ENCODE measurements around the gene TMEM41B. TPM values are rescaled to one million over a fixed set of nuclear protein-coding genes. Genes with fewer than 3 reads are reported as not detected.

TMEM41B gene
- total RNA-seq, 1 experiment from 2014 or later = 45.8 TPM

DNA sequence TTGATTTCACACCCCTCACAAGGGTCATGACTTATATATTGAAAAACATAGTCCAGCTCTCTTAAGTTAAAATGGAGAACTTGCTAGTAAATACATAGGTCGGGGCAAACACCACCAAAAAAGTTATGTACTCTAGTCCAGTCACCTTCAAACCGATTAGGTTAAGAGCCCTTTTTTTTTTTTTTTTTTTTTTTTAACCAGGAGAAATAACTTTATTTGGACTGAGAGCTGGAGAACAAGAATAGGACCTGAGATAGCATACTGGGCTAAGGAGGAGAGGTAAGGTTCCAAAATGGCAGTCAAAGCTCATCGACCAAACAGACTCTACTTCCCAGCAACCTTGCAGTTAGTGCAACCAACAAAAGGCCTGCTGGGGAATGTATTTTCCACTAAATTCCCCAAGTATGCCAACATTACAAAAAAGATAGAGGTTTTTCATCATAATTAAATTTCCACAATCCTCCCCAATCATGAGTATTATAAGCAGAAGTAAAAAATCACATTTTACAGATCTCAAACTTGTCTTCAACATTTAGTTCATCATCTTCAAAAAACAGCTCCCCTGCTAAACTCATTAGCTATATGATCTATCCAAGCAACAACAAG, 3.8 kb downstream of the TMEM41B start:
- DNase-seq (ENCODE audit: low read depth) = no peak

- no peak for DNase-seq (ENCODE audit: low read depth)
These were observed 10.2 kb downstream of the TMEM41B start for GRCh38 chr11:9304178-9304577.

GRCh38 chr11:9302448-9302847, 11.9 kb downstream of the TMEM41B start:
- DNase-seq (ENCODE audit: low read depth) = no peak

DNA sequence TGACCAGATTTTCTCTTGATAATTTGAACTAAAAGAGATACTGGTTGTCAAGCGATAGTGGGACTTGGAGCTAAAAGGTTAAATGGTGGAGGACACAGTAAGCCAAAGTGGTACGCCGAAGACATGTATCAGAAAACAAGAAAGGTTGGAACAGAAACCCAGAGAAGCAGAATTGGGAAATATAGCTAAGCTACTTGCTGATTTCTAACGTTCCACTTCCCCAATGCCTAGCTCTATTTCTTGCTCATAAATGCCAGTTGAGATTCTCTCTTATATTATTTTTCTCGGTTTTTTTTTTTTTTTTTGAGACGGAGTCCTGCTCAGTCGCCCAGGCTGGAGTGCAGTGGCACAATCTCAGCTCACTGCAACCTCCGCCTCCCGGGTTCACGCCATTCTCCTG, 12.7 kb downstream of the TMEM41B start:
- no peak for DNase-seq (ENCODE audit: low read depth)

DNA sequence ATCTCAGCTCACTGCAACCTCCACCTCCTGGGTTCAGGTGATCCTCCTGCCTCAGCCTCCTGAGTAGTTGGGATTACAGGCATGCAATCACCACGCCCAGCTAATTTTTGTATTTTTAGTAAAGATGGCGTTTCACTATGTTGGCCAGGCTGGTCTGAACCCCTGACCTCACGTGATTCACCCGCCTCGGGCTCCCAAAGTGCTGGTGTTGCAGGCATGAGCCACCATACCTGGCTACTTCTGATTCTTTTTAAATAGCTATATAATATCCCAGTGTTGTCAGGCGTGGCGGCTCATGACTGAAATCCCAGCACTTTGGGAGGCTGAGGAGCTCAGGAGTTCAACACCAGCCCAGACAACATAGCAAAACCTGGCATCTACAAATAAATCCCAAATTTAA, 20.7 kb downstream of the TMEM41B start:
- DNase-seq (ENCODE audit: low read depth) = no peak

DNA sequence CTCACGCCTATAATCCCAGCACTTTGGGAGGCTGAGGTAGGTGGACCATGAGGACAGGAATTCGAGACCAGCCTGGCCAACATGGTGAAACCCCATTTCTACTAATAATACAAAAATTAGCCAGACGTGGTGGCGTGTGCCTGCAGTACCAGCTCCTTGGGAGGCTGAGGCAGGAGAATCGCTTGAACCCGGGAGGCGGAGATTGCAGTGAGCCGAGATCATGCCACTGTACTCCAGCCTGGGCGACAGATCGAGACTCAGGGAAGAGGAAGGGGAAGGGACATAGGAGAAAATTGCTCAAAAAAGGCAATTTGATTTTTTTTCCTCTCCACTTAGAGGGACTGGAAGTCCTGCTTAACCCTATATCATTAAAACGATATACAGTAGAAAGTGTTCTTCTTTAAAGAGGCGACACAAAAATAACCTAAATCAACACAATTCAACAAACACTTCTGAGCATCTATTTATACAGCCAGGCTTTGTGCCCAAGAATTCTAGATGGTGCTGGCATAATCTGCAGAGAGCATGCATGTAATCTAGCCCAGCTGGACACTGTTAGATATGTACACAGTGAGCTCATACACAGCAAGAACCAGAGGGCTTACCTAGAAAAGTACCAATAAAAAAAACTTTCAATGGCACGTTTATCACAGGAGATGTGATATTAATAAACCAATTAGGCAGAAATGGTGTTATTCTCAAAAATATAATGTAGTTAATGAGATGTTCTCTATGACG, 28.4 kb downstream of the TMEM41B start:
- no peak for DNase-seq (ENCODE audit: low read depth)

- DNase-seq (ENCODE audit: low read depth) = peak; percentile 31
These were observed 33.6 kb downstream of the TMEM41B start for GRCh38 chr11:9280655-9281301.

- no peak for DNase-seq (ENCODE audit: low read depth)
These were observed 37.2 kb downstream of the TMEM41B start for GRCh38 chr11:9277176-9277575.

GRCh38 chr11:9276571-9276970, 37.8 kb downstream of the TMEM41B start:
- DNase-seq (ENCODE audit: low read depth) = peak; percentile 32

DNA sequence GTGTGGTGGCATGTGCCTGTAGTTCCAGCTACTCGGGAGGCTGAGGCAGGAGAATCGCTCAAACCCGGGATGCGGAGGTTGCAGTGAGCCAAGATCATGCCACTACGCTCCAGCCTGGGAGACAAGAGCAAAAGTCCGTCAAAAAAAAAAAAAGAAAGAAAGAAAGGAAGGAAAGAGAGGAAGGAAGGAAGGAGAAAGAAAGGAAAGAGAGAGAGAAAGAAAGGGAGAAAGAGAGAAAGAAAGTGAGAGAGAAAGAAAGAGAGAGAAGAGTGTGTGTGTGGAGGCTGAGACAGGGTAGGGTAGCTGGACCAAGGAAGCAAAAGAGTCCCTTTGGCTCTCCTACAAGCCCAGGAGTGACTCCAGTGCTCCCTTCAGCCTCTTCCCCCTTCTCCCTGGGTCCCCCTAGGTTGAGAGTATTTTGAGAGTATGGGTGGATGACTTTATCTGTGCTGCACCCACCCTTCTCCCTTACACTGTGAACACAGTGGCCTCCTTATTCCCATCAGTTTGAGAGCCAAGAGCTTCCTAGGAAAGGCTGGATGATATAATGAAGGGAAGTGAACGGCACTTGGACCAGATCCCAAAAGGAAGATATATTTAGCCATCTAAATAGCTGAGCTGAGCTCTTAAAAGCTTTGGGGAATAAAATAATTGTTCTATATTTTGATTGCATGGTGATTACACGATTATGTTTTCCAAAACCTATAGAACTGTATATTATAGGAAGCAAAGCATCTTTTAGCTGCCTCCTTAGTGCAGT, 39.7 kb downstream of the TMEM41B start:
- no peak for DNase-seq (ENCODE audit: low read depth)

GRCh38 chr11:9273376-9274336, 40.7 kb downstream of the TMEM41B start:
- DNase-seq (ENCODE audit: low read depth) = no peak

- DNase-seq (ENCODE audit: low read depth) = no peak
These were observed 44.8 kb downstream of the TMEM41B start for GRCh38 chr11:9269492-9270013.

DNA sequence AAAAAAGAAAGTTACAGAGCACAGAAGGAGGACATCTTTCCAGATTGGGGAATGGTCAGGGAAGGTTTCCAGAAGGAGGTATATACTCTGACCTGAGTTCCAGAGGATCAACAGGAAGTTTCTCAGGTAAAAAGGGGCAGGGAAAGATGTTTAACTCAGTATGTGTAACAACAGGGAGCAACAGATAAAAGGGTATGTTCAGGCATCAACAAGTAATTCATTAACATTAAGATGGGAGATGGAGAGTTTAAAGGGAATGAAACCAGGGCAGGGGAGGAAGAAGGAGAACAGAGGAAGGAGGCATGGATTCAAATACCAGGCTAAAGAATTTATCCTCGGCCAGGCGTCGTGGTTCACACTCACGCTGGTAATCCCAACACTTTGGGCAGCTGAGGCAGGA, 46.7 kb downstream of the TMEM41B start:
- DNase-seq (ENCODE audit: low read depth) = no peak

GRCh38 chr11:9266926-9267325, 47.5 kb downstream of the TMEM41B start:
- DNase-seq (ENCODE audit: low read depth) = no peak

GRCh38 chr11:9266132-9266736, 48.2 kb downstream of the TMEM41B start:
- no peak for DNase-seq (ENCODE audit: low read depth)

GRCh38 chr11:9265211-9266131, 48.9 kb downstream of the TMEM41B start, which contains the start of gene DENND5A:
Gene DENND5A, minus strand, starts transcription at chr11:9265350. Its CDS starts 281 bp downstream, at chr11:9265069.
- peak; percentile 81 for DNase-seq (ENCODE audit: low read depth)

GRCh38 chr11:9264316-9265210, 49.8 kb downstream of the TMEM41B start:
- peak; percentile 68 for DNase-seq (ENCODE audit: low read depth)

GRCh38 chr11:9263840-9264315, 50.5 kb downstream of the TMEM41B start:
- DNase-seq (ENCODE audit: low read depth) = no peak

Measured in HT1080 (cell line).